A172 (cell line): Measurements from ENCODE around the gene RHEB. TPM values are rescaled to one million over a fixed set of nuclear protein-coding genes. Genes with fewer than 3 reads are reported as not detected.
"Not testable (repeated sequence)": the region's sequence is repeated elsewhere in the genome, so short reads cannot be mapped to it uniquely, and the experiment has no call there.

Source experiments
- DNase-seq: peaks from one replicate; pipeline ENCODE4 v3.0.0-alpha.2; 2015; ENCODE audit warnings: low spot score
- total RNA-seq: library from RNA; depleted of rRNA; stranded (reverse); fragments of >200 nt; shearing (Covaris generic); gene quantifications from 2 replicates; pipeline ENCODE4 v1.2.3, GENCODE V29; 2014

RHEB gene
- total RNA-seq, 1 experiment from 2014 or later = 273 TPM

DNA sequence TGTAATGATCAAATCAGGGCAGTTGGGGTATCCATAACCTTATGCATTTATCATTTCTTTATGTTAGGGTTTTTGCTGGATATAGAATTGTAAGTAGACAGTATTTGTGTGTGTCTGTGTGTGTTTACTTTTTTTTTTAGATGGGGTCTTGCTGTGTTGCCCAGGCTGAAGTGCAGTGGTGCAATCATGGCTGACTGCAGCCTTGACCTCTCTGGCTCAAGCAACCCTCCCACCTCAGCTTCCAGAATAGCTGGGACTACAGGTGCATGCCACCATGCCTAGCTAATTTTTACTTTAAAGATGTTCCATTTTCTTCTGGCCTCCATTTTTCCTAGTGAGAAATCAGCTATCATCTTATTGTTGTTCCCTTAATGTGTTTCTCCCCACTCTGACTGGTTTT, 10.1 kb upstream of the RHEB start:
- no peak for DNase-seq

DNA sequence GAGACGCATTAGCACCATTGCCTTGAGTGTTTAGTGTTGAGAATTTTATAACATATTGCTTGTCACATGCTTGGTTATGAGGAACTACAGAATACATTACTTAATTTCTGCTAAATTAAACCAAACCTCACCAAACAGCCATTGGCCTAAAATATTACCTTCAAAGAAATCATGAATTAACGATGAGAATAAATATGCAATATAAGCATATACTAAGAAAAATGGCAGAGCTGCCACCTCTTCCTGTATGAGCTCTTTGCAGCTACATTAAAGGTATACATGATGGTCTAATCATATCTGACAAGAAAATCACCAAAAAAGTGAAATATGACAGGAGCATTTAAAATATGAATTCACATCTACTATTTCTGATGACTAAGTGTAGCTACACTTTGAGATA, 5.2 kb upstream of the RHEB start:
- no peak for DNase-seq

DNA sequence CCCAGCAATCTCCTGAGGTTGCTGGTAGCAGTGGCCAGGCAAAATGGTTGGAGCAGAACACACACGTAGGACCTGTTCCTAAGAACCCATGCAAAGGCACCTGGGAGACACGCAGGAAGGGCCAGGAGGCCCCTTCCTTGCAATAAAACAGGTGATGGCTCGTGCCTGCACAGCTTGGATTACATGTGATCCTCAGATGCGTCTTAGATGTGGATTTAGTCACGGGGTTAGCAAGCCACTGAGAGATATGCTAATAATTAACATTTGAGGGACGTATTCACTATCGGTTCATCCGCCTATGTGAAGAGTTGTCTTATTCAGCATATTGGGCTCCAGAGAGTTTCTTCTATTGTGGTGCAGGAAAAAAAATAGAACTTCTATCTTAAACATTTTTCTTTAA, 4.6 kb upstream of the RHEB start:
- no peak for DNase-seq

DNA sequence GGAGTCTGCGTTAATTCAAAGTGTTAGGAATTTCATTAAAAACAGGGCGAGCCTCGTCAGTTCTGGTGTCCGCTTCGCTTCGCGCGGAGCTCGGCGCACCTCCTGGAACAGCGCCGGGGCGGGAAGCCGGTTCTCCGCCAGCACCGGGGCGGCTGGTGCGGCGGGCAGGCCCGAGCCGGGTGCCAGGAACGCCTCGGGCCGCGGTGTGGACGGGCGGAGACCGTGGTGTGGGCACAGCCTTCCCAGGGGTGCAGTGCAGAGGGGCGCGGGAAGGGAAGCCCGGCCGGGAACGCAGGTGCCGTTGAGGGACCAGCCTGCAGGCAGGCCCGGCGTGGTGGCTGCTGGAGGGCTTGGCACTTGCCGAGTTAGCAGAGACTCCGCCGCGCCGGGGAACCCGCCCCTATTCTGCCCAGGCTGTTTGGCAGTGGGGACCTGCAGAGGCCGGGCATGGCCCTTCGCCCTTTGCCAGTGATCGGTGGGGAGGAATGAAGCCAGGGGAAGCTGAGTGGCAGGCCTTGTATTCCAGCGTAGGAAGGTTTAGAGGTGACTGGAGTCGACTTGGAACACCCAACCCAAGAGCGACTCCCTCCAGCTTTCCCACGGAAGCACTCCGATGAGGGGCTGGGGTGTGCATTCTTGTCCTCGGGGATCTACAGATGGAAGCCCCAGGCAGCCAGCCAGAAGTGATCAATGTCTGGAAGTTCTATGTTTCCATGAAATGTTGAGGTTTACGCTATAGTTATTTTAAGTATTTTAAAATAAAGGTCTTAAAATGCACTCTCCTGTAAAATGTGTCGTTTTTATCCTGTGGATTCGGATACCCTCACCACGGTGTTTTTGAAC, 945 bp upstream of the RHEB start:
- peak; percentile 42 for DNase-seq

DNA sequence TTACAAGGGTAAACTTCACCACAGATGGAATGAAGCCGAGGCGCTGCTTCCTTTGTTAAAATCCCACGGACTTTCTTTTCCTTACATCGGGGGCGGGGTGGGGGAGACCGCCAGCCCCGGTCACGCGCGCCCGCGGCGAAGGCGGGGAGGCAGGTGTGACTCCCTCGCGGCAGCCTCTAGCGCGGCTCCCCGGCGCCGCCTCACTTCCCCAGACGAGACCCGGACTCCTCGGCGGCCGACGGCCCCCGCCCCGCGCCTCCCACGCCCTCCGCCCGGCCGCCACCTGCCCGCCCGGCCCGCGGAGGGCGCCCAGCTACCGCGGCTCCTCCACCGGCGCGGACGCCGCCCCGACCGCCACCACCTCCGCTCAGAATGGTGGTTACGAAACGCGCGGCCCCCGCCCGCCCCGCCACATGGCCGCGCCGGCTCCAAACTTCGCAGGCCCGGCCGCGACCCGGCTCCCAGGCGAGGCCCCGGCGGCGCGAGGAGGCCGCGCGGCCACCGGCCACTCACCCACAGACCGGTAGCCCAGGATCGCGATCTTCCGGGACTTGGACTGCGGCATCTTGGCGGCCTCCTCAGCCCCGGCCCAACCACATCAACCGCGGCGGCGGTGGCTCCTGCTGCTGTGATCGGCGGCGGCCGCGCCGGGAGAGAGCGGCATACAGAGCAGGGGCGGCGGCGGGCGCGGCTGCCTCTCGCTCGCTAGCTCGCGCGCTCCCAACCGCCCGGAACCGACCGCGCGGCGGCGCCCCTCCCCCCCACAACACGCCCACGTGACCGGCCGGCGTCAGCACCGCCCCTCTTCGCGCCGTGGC, 539 bp downstream of the RHEB start:
- DNase-seq = not testable (repeated sequence)

DNA sequence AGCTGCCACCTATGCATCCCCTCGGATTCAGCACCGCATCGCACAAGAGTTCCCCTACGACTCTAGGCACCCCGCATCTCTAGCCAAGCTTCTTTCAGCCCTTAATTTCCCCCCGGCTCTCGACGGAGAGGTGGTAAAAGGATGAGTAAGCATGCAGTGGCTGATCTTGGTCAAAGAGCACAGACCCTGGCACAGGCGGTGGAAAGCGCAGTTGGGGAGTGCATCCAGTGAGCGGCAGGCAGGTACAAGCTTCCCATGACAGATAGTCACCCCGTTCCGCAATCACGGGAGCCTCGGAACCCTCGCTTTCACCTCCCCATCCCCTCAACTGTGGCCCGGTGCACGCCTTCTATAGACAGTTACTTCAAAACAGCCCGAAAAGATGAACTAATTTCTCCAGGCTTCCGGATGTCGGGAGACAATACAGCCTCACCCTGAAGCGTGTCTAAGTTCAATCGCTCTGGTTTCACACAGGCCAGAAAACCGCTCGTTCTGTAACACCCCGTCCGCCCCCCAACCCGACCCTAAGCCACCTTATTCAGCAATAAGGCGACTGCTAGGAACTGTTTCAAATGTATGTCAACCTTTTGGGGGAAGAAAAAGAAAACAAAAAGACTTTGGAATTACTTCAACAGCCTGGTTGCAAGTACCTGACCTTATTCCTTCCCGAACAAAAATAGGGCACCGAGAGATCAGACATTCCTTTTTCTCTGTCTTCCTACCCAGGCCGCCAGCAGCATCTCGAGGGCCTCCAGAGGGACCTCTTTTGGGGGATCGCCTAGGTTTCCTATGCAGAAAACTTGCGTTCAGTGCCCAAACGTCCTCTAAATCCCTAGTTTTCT, 1.4 kb downstream of the RHEB start:
- DNase-seq = peak; percentile 57

DNA sequence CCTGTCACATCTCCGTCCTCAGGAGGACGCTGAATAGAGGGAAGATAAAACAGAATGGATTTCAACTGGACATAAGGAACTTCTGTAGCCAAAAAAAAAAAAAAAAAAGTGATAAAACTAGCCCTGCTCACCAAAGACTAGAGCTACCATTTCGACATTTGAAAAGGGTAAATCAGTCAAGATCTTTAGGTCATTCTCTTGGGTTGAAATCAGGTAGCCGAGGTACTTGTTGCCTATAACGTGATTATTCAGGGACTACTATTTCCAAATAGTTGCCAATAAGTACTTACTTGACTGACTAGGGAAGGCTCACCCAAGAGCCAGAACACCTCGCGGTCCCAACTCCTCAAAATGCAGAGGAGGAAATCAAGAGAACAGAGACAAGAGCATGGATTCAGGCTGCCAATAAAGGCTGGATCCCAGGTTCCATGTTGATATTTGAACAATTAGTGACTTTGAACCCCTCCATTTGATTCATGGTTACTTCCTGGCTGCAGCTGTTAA, 2.0 kb downstream of the RHEB start:
- DNase-seq = no peak

DNA sequence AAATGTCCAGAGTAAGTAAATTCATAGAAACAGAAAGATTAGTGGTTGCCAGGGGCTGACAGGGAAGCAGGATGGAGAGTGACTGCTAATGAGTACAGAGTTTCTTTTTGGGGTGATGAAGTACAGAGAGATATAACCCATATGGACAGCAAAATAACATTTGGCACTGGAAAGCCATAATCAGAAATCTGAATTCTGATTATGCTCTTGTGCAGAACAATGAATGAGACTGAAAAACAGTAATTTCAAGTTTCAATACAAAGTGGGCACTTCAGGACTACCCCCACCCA, 4.5 kb downstream of the RHEB start:
- DNase-seq = no peak

DNA sequence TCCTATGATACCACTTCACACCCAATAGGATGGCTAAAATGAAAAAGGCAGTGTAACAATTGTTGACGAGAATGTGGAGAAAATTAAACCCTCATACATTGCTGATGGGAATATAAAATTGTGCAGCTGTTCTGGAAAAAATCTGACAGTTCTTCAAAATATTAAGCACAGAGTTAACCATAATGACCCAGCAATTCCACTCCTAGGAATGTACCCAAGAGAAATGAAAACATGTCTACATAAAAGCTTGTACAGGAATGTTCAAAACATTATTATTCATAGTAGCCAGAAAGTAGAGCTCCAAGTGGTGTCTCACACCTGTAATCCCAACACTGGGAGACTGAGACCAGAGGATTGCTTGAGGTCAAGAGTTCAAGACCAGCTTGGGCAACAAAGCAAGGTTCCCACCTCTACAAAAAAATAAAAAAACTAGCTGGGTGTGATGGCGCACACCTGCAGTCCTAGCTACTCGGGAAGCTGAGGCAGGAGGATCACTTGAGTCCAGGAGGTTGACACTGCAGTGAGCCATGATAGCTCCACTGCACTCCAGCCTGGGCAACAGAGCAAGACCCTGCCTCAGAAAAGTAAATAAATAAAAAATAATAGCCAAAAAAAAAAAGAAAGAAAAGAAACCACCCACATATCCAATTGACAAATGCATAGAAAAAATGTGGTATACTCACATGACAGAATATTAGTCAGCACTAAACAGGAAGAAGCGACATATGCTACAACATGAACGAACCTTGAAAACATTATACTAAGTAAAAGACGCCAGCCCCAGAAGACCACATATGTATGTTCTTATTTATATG, 5.0 kb downstream of the RHEB start:
- no peak for DNase-seq

DNA sequence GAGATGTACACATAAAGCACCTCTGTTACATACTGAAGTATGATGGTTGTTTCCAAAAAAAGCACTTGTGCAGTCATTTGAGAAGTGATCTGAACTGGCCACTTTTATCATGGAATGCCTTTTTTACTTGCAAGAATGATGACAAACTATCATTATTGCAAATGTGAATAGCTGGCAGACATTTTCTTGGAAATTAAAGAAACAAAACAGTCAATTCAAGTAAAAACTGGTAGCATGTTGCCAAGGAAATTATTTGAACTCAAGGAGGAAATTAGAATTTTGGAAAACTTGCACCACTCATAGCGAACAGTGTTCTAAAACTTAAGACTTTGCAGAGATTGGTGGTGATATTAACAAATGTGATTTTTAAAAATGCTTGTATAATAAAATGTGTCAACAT, 6.6 kb downstream of the RHEB start:
- no peak for DNase-seq

DNA sequence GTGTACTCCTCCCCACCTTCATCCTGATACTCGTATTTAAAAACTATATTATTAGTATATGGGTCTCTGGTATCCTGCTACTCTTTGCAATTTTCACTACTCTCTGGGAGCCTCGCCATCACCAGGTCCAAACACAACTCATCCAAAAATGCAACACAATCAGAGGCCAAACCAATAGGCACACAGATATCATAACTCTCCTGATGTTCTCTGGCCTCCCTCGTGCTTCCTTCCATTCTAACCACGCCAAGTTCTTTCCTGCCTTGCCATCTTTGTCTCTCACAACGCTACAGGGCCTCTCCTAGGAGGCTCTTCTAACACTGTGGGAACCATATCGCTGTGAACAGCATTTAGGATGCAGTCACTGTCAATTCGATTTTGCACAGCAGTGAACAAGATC, 7.3 kb downstream of the RHEB start:
- no peak for DNase-seq

DNA sequence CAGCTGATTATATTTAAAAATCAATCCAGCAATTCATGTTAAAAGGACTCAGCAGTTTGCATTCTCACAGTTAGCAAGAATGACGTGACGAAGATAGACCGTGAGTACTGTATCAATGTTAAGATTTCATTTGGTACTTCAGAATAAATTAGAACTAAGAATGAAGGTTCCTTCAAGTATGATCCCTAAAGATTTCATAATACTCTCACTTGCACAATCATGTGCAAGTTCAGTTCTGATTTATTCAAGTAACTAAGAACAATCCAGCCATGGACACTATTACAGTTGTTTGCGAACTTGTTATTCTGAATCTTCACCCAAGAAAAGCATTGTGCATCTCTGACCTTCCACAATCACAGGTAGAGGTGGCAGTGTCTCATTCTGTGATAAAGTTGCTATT, 7.7 kb downstream of the RHEB start:
- DNase-seq = no peak

DNA sequence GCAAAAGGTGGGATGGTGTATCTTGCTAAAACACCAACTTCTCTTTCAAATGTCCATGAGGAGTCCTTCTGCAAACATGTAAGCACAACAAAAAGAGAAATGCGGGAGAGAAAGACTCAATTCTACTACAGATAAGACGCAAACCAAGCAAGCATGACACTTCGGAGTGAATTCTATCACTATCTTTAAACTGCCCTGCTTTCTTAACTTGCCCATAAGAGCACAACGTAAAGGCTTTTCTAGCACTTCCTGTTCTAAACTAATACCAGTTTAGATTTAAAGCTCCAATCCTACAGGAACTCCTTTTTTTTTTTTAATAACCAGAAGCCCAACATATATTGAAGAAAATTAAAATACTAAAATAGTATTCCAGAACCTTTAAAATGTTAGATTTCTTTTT, 8.4 kb downstream of the RHEB start:
- no peak for DNase-seq

DNA sequence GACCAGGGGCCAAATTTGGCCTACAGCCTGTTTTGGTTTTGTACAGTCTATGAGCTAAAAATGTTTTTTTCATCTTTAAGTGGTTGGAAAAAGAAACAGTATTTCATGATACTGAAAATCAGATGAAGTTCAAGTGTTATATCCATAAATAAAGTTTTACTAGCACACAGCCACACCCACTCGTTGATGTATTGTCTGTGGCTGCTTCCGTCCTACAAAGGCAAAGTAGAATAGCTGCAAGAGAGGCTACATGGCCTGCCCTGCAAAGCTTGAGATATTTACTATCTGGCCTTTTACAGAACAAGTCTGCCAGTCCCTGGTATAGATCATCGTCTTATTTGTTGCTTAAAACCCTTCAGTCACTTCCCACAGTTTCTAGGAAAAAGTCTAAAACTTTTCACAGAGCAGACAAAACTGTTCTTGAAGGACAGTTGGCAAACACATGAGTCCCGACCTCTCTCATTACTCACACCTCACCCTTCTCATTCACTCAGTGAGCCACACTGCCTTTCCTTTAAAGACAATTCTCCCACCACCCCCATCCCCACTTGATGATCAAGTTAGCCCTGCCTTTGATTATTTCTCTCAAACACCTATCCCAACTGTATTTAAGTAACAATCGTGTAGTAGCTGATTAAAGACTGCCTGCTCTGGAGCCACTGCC, 9.9 kb downstream of the RHEB start:
- no peak for DNase-seq

DNA sequence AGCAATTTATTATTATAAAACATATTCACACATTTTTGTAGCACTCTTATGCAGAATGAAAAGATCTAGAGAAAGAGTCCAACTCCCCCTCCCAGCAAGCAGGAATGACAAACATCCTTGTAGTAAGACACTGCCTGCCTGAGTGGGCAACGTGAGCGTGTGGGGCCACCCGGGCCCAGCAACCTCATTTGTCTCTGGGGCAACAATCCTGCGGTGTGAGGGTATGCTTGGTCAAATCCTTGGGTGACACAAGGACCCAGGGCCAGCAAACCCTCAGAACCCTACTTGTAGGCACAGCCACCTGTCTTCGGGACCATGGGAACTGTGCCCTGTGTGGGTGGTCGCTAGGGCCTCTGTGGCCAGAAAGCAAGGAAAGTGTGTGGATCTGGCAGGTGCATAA, 10.7 kb downstream of the RHEB start:
- no peak for DNase-seq

DNA sequence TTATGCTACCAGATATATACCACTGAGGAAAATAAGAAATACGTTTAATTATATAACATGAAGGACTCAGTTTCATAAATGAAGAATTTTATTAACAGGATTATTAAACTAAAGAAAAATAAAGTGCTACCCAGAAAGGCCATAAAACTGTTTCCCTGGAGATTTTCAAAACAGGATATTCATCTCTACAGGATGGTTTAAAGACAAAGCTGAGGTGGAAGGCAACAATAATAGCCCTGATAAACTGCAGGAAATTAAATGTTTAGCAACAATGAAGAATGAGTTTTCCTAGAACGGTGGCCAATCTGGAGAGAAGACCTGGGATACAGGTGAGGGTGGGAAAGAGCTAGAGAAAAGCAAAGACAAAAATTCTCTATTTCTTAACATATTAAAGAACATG, 11.9 kb downstream of the RHEB start:
- DNase-seq = no peak

DNA sequence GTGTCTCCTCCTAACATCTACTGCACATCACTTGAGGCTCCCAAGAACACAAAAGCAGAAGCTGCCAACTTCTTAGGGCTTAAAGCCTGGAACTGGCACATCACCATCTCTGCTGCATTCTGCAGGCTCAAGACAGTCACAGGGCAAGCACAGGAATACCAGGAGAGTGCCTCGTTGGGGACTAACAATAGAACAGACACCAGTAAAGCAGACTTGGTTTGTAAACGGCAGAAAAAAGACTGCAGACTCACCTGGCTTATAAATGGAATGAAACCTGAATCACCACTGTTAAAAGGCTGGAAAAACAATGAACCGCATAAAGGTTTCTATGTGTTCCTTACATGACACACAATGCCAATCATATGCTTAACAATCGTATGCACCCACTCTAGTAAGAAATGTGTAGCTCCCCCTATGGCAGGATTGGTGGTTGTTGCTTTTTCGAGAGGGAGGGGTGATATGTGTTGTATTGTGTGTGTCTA, 12.8 kb downstream of the RHEB start:
- no peak for DNase-seq

DNA sequence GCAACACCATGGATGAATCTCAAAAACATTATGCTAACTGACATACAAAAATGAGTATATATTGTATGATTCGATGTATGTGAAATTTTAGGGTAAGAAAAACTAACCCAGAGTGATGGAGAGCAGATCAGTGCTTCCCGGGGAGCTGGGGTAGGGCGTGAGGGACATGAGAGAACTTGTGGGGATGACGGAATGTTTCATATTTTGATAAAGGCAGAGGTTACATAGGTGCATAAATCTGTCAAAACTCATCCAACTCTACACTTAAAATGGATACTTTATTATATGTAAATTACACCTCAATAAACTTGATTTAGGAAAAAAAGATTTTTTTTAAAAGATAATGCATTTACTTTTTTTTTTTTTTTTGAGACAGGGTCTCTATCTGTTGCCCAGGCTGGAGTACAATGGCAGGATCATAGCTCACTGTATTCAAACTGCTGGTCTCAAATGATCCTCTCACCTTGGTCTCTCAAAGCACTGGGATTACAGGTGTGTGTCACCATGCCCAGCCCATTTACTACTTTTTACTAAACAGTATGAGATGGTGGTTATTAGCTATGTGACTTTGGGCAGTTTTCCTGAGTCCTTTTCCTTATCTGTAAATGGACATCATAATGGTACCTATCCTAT, 13.7 kb downstream of the RHEB start:
- no peak for DNase-seq

DNA sequence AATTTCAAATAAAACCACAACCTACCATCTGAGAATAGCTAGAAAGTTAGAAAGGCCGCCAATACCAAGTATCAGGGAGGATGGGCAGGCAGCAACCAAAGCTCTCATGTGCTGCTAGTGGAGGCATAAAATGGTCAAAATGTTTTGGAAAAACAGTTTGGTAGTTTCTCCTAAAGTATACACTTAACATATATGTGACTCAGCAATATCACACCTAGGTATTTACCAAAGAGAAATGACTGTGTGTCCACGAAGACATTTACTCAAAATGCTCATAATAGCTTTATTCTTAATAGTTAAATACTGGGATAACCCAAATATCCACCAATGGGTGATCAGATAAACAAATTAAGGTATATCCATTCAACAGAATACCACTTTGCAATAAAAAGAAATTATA, 14.3 kb downstream of the RHEB start:
- no peak for DNase-seq

DNA sequence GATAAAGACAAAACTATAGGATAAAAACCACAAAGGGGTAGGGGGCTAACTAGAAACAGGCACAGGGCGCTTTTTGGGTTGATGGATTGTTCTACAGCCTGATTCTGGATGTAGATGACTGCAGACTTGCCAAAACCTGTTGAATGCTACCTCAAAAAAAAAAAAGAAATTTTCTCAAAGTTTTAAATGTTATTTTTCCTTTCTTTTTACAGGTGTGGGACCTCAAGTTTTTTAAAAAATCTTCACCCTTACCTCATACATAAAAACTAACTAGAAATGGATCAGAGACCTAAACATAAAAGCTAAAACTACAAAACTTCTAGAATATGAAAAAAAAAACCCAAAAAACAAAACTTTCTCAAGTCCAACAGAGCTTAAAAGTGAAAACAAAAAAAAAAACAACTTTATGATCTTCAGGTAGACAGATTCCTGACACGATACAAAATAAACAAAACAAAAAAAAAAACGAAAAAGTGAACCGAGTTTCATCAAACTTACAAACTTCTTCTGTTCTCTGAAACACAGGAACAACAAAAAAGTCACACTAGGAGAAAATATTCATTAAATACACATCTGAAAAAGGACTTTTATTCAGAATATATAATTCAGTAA, 14.9 kb downstream of the RHEB start:
- no peak for DNase-seq
